IPS-11a (cell line): Measurements from ENCODE around the gene DDX54.
A peak's percentile ranks its signal among the peaks of the same experiment; 100 is the strongest.

ENCODE experiments used
- H3K4me3 ChIP-seq: one replicate; pipeline ENCODE4 v1.5.1; 2013; ENCODE audit warnings: low read depth, low read length, control low read depth

The DDX54 gene

GRCh38 chr12:113185180-113186032 is at the start of gene DDX54, which contains the start of gene RITA1:
Gene DDX54 (minus strand): TSS chr12:113185478. CDS start chr12:113185451, 27 bp downstream.
Gene RITA1 (plus strand): TSS chr12:113185721. CDS start chr12:113186747, 1,026 bp downstream.
- H3K4me3 ChIP-seq = peak within 1 kb of the TSS; percentile 92

- no peak overlapping the region for H3K4me3 ChIP-seq
Measured at GRCh38 chr12:113234483-113234882, 49.2 kb upstream of the DDX54 start.

DNA sequence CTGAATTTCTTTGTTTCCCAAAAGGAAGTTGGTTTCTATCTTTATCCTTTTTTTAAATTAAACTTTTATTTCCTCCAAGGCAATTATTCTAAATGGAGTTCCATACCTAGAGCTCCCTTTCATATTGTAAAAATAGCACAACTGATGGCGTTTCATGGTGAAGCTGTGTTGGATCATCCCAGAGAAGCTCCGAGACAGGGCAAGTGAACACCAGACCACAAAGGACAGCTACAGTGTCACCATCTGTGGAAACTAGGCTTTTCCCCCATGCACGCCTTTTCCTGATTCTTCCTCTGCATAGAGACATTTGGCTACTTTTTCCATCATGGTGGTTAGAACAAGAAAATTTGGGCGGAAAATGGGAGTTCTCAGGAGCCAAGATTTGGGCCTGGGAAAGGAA is 48.7 kb upstream of the DDX54 start:
- H3K4me3 ChIP-seq = no peak overlapping the region

DNA sequence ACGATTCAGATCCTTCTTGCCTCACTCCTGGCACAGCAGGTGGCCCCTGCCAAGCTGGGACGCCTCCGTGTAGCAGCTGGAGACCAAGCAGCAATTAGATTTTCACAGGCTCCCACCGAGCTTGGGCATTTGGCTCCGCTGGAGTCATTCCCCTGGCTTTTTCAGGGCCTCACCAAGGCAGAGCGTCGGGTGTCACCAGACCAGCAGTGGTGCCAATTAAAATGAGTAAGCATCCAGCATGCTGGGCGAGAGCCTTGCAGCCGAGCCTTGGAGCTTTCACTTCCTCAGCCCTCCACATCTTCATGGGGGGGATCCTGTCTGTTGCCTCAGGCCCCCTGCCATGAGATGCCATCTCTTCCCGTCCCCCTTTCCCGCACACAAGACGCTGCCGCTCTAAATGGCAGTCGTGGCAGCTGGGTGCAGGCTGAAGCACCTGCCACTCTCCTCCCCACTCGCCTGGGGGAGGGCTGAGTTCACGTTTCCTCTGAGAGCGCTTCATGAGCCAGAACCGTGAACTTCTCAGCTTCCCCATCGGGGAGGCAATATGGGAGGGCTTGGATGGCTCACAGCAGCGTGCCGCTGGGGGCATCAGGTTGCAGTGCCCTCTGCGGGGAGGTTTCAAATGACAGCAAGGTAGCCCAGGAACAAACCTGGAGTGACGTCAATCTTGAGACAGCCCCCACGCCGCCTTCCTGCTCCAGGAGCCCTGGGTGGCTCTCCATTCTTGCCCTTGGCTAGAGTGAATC is 47.7 kb upstream of the DDX54 start:
- H3K4me3 ChIP-seq = no peak overlapping the region

DNA sequence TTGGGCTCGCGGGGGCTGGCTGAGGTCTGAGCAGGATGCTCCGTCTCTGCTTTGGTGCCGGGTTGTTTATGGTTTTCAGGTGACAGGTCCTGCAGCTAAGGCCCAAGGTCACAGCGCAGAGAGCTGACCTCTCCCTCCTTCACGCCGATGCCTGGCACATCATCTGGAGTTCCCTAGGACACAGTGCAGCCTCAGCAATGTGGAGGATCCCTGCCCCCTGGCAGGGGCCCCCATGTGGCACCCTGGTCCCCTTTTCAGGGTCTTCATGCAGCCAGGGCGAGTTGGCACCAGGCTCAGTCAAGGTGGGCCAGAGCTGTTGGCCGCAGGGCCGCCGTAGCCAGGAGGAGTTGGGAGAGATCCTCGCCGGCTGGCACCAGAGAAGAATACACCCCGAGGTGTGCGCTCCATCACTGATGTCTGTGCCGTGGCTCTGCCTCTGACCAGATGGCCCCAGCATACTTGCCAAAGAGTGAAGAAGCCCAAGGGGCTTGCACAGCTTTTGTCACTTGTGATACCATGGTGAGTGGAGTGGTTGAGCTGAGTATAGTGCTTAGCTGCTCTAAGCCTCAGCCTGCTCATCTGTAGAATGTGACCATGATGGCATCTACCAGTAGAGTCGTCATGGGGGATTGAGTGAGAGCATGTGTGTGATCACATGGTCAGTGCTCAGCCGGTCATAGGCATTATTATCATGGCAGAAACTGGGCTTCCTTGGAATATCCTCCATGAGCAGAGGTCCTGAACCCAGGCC is 47.0 kb upstream of the DDX54 start:
- no peak overlapping the region for H3K4me3 ChIP-seq

DNA sequence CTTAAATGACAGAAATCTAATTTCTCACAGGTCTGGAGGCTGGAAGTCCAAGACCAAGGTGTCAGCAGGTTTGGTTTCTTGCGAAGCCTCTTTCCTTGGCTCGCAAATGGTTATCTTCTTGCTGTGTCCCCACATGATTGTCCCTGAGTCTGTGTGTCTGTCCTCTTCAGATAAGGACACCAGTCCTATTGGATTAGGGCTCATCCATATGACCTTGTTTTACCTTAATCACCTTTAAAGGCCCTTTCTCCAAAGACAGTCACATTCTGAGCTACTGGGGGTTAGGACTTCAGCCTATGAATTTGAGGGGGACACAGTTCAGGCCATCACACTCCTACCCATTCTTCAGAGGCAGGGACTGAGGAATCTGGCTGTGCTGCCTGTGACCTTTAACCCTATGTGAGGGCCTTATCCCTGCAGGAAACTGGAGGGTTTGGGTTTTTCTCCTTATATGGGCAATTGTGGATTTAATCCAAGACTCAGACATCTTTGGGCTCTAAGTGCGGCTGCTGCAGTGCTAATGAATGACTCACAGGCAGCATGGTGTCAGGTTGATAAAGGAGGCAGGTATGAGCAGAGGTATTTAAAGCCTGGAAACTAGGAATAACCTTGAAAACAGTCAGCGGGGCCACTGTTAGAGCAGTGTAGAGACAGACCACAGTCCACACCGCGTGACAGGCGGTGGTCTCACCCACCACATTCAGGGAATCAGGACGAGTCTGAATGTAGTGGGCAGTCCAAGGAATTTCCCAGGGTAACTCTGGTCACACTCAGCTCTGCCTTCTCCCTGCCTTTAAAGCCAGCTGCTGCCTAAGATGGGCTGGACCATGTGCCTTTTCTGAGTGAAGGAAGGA is 46.2 kb upstream of the DDX54 start:
- H3K4me3 ChIP-seq = no peak overlapping the region

DNA sequence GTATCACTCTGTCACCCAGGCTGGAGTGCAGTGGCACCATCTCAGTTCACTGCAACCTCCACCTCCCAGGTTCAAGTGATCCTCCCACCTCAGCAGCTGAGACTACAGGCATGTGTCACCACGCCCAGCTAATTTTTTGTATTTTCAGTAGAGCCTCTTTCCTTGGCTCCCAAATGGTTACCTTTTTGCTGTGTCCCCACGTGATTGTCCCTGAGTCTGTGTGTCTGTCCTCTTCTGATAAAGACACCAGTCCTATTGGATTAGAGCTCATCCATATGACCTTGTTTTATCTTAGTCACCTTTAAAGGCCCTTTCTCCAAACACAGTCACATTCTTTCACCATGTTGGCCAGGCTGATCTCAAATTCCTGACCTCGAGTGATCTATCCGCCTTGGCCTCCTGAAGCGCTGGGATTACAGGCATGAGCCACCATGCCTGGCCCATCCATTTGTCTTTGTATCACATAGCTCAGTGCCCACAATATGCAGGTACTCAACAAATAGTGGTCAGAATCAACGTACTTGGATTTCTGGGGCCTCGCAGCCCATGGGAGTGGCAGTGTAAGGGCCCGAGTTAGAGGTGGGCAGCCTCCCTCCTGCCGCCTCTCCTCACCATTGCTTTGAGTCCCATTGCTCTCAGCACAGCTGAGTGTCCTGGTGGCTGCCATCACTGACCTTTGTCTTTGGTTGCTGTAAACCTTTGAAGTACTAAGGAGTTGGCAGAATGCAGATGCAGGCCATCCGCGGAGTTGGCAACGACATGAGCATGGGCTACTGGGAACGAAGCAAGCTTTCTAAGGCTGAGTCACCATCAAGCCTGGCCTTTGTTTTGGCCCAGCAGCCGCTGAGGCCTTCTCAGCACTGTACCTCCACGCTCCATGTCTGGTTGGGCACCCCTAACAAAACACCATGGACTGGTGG is 45.3 kb upstream of the DDX54 start:
- H3K4me3 ChIP-seq = no peak overlapping the region

GRCh38 chr12:113228394-113229028 is 43.2 kb upstream of the DDX54 start:
- H3K4me3 ChIP-seq = no peak overlapping the region

DNA sequence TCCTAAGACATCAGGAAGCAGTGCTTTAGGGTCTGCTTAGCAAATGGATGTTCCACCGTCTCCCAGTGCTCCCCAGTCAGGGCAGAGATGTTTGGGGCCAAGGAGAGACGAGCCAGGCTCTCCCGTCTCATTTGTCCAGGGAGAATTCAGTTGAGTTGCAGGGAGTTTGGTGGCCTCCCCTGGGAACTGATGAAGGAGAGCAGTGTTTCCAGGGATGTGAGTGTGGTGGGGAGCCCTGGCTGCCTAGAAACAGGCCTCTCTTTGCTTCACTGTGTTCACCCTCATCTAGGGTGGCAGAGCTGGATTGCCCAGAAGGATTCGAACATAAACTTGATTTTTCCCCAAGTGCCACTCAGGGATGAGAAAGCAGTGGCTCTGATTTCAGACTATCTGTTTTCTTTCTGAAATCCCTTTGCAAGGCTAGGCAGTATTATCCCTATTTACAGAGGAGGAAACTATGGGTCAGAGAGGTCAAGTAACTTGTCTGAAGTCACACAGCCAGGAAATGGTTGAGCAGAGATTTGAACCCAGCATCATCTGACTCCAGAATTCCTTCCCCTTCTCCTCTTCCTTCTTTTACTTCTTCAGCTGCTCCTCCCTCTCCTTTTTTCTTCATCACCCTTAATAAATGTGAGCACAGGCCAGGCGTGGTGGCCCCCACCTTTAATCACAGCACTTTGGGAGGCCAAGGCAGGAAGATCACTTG is 42.6 kb upstream of the DDX54 start:
- no peak overlapping the region for H3K4me3 ChIP-seq

- H3K4me3 ChIP-seq = no peak overlapping the region
Measured at GRCh38 chr12:113226696-113227568, 41.7 kb upstream of the DDX54 start.

GRCh38 chr12:113224955-113225354 is 39.7 kb upstream of the DDX54 start:
- H3K4me3 ChIP-seq = no peak overlapping the region

- no peak overlapping the region for H3K4me3 ChIP-seq
Measured at GRCh38 chr12:113222730-113223531, 37.7 kb upstream of the DDX54 start.

DNA sequence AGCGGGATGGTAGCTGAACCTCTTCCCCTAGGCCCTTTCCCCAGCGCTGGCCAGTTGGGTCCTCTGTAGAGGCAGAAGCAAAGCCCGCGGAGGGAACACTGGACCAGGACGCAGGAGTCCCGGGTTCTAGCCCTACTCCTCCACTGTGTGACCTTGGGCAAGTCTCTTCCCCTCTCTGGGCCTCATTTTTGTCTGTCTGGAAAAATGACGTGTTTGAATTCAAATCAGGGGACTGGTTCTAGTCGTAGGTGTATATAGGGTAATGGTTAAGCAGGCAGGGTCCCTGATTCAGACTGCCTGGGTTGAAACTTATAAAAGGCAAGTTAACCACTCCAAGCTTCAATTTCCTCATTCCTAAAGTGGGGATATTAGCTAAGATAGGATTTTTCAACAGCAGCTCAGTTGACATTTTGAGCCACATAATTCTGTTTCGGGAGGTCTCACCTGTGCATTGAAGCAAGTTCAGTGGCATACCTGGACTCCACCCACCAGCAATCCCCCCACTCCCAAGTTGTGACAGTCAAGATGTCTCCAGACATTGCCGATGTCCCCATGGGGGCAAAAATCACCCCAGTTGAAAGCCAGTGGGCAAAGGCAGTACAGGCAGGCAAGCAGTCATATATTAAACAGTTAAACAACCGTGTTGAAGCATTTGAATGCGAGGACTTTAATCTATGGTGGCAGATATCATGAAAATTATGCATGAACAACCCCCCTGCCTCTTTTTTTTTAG is 36.9 kb upstream of the DDX54 start:
- H3K4me3 ChIP-seq = peak overlapping the region; percentile 83

DNA sequence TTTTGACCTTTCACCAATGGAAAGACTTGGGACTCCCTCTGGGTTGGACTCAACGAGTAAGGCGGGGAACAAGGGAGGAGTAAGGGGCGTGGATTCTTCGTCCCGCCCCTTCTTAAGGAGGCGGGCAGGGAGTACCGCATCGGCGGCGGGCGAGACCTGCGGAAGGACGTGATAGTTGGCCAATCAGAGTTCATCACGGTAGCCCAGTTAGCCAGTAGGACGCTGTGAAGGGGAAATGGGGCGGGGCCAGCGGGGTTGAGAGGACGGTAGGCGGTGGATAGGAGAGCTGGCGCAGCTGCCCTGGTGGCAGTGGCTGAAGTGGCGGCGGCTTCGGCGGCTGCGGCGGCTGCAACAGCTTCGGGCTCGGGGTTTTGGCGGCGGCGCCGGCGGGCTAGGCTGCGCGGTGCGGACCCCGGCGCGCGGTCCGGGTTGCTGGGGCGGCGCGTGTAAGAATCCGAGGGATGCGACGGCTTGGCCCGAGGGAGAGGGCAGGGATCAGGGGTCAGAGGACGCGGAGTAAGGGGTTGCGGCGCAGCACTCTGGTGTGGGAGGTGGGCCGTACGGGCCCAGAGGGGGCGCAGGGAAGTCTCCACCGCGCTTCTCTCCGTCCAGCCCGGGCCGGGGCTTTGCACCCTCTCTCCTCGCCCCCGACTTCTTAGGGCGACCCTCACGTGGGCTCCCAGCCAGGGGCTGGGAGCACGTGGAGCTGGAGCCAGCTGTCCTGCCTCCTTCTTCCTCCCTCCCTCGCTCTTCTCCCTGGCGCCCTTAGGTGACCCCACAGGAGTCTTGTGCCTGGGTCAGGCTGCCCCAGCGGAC is 36.1 kb upstream of the DDX54 start, which contains the start of gene TPCN1:
TSS of gene TPCN1 (plus strand) at position 284 of the 816 bp plus-strand sequence. CDS start 5,389 bp downstream, outside the sequence.
- peak within 1 kb of the TSS; percentile 83 for H3K4me3 ChIP-seq
